Cardiac ventricle fibroblast (primary cell): ENCODE measurements around the gene SND1. TPM values are rescaled to one million over a fixed set of nuclear protein-coding genes. Genes with fewer than 3 reads are reported as not detected.

Experiments
- total RNA-seq: library from RNA; depleted of rRNA; stranded (reverse); fragments of >200 nt; gene quantifications from 2 replicates; pipeline ENCODE4 v1.2.3, GENCODE V29; 2015

SND1 gene
- total RNA-seq: 236 and 242 TPM in 2 replicates

GRCh38 chr7:127651556-127652332 is at the start of gene SND1:
TSS of gene SND1 (plus strand) at chr7:127652194. CDS start at chr7:127652374, 180 bp downstream.

GRCh38 chr7:127618042-127618441 is 34.0 kb upstream of the SND1 start, which contains the start of gene PAX4:
TSS of gene PAX4 (minus strand) at chr7:127618142. CDS start at chr7:127615928, 2,214 bp downstream.

GRCh38 chr7:128030654-128031611 is 378.9 kb downstream of the SND1 start, which contains the start of gene LRRC4:
TSS of gene LRRC4 (minus strand) at chr7:128031437. CDS start at chr7:128030640, 797 bp downstream.

Other genes with a start within 250 kb of the SND1 start
- 14.2 and 17.0 TPM in 2 replicates for gene GCC1, start 66.6 kb upstream of the SND1 start, total RNA-seq
- gene ARF5, start 63.8 kb upstream of the SND1 start, total RNA-seq: 223 and 228 TPM in 2 replicates
- gene FSCN3, start 58.5 kb upstream of the SND1 start, total RNA-seq: 0.39 and 3.7 TPM in 2 replicates
- not detected in 2 replicates for gene PAX4, start 34.1 kb upstream of the SND1 start, total RNA-seq